HepG2 (cell line): Measurements from ENCODE around the gene MBD3. TPM values are rescaled to one million over a fixed set of nuclear protein-coding genes. Genes with fewer than 3 reads are reported as not detected.

Source experiments
- BHLHE40 ChIP-seq: IDR thresholded peaks from 2 replicates; pipeline ENCODE4 v1.6.1; 2011; ENCODE audit warnings: low read length, improper control_type of control experiment
- ESRRA ChIP-seq: sonication (generic); formaldehyde crosslinking; IDR thresholded peaks from 2 replicates; pipeline ENCODE4 v1.5.1; 2020; ENCODE audit warnings: mild to moderate bottlenecking, low read depth, missing genetic modification reagents
- HOXA9 ChIP-seq: sonication (generic); formaldehyde crosslinking; IDR thresholded peaks from 2 replicates; pipeline ENCODE4 v1.8.1; 2022; ENCODE audit warnings: missing genetic modification reagents, mild to moderate bottlenecking, moderate library complexity, borderline replicate concordance
- KLF15 ChIP-seq: sonication (generic); formaldehyde crosslinking; IDR thresholded peaks from 2 replicates; pipeline ENCODE4 v1.8.1; 2023; ENCODE audit warnings: borderline replicate concordance, mild to moderate bottlenecking, inconsistent platforms, missing genetic modification reagents, mixed read lengths
- MAFF ChIP-seq: IDR thresholded peaks from 2 replicates; pipeline ENCODE4 v1.6.1; 2011; ENCODE audit warnings: low read depth, low read length, improper control_type of control experiment
- ZFYVE20 ChIP-seq: sonication (generic); formaldehyde crosslinking; IDR thresholded peaks from 2 replicates; pipeline ENCODE4 v1.8.0; 2023; ENCODE audit warnings: low read depth, mild to moderate bottlenecking, moderate library complexity, missing genetic modification reagents, borderline replicate concordance
- ZNF558 ChIP-seq: sonication (generic); formaldehyde crosslinking; IDR thresholded peaks from 2 replicates; pipeline ENCODE4 v1.9.0; 2022; ENCODE audit warnings: mild to moderate bottlenecking, missing genetic modification reagents, borderline replicate concordance
- ZNF670 ChIP-seq: sonication (generic); formaldehyde crosslinking; IDR thresholded peaks from 2 replicates; pipeline ENCODE4 v1.8.0; 2022; ENCODE audit warnings: mild to moderate bottlenecking, missing genetic modification reagents, borderline replicate concordance
- ZNF724P ChIP-seq: sonication (generic); formaldehyde crosslinking; IDR thresholded peaks from 2 replicates; pipeline ENCODE4 v1.8.0; 2022; ENCODE audit warnings: missing genetic modification reagents, borderline replicate concordance
- polyA plus RNA-seq, 8 experiments: library from polyadenylated mRNA; depleted of rRNA in 3 of 8; stranded (reverse) in 7 of 8; unstranded in 1 of 8; fragments of >200 nt; fragmentation: Illumina TruSeq in 4 of 8; extraction: Trizol in 4 of 8; gene quantifications; 2 replicates each; pipeline versions ENCODE4 v1.2.1 to v1.2.3, GENCODE V29; 2011 to 2016; ENCODE audit warnings: low read depth in 4 of 8, missing spikeins in 1 of 8, mixed read lengths in 1 of 8; ENCODE audit not compliant: insufficient read depth in 1 of 8
- total RNA-seq, 5 experiments: library from RNA; depleted of rRNA; stranded (reverse); fragments of >200 nt; fragmentation: Illumina TruSeq; extraction: Trizol; gene quantifications; 2 replicates each; pipeline ENCODE4 v1.2.3, GENCODE V29; 2016; ENCODE audit warnings: low read depth in 1 of 5
- TF ChIP-seq, protein P1 (sequence below): sonication (generic); formaldehyde crosslinking; IDR thresholded peaks from 2 replicates; pipeline ENCODE4 v1.4.0; 2020; ENCODE audit warnings: missing genetic modification reagents
- TF ChIP-seq, protein P2 (sequence below), 2 experiments: IDR thresholded peaks; 2 replicates each; pipeline ENCODE4 v1.6.1; 2011 to 2012; ENCODE audit warnings: low read length in 2 of 2, borderline replicate concordance in 1 of 2, low read depth in 1 of 2, mild to moderate bottlenecking in 1 of 2, moderate library complexity in 1 of 2
- TF ChIP-seq, protein P3 (sequence below): sonication (generic); formaldehyde crosslinking; IDR thresholded peaks from 2 replicates; pipeline ENCODE4 v1.5.0; 2020; ENCODE audit warnings: missing genetic modification reagents
- TF ChIP-seq, protein P4 (sequence below): sonication (generic); formaldehyde crosslinking; IDR thresholded peaks from 2 replicates; pipeline ENCODE4 v1.9.0; 2021; ENCODE audit warnings: mild to moderate bottlenecking, missing genetic modification reagents

MBD3 gene
- total and polyA plus RNA-seq, 2 of the 13 experiments (the other 11 are each of a cell fraction or from before 2014, with no cell fraction given): 21.2 to 76.9 TPM

DNA sequence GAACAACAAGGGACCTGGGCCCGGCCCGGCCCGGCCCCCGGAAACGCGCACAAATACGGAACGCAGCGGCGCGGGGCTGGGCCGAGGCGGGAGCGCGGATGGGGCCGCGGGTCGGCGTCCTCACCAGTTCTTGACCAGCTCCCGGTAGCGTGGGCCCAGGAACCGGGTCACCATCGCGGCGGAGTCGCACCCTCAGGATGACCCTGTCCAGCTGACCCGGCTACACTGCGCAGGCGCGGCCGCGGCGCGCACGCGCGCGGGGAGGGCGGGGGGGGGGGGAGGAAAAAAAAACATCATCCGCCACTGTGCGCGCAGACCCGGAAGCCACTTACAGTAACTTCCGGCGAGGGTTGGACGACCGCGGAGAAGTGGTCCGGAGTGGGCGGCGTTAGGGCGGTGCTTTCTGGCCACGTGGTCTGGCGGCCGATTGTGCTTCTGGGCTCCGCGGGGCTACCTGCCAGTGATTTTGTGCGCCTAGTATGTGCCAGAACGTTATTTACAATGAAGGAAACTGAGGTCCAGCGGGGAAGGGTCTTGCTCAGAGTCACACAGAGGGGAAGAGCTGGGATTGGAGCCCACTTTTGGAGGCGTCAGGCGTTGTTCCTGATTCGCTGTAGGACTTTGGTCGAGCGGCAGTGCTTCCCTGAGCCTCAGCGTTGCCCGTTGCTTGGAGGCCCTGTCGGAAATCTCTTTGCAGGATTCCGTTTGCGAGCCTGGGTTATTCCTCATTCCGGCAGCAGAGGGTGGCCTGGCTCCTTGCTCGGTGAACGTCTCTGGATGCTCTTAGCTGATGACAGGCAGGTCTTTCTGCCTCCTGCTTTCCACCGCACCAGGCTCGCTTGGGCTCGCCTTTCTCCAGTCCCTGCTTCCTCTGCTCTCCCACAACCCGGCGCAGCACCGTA, 12.8 kb upstream of the MBD3 start, which contains the start of gene UQCR11 (continued):
- TF ChIP-seq, protein P1, sequence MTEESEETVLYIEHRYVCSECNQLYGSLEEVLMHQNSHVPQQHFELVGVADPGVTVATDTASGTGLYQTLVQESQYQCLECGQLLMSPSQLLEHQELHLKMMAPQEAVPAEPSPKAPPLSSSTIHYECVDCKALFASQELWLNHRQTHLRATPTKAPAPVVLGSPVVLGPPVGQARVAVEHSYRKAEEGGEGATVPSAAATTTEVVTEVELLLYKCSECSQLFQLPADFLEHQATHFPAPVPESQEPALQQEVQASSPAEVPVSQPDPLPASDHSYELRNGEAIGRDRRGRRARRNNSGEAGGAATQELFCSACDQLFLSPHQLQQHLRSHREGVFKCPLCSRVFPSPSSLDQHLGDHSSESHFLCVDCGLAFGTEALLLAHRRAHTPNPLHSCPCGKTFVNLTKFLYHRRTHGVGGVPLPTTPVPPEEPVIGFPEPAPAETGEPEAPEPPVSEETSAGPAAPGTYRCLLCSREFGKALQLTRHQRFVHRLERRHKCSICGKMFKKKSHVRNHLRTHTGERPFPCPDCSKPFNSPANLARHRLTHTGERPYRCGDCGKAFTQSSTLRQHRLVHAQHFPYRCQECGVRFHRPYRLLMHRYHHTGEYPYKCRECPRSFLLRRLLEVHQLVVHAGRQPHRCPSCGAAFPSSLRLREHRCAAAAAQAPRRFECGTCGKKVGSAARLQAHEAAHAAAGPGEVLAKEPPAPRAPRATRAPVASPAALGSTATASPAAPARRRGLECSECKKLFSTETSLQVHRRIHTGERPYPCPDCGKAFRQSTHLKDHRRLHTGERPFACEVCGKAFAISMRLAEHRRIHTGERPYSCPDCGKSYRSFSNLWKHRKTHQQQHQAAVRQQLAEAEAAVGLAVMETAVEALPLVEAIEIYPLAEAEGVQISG (CRISPR knock-in tag): peak; percentile 51; the same call in 1 of the 2 replicates
- TF ChIP-seq KLF15 (CRISPR knock-in tag): no peak
- TF ChIP-seq, protein P2, sequence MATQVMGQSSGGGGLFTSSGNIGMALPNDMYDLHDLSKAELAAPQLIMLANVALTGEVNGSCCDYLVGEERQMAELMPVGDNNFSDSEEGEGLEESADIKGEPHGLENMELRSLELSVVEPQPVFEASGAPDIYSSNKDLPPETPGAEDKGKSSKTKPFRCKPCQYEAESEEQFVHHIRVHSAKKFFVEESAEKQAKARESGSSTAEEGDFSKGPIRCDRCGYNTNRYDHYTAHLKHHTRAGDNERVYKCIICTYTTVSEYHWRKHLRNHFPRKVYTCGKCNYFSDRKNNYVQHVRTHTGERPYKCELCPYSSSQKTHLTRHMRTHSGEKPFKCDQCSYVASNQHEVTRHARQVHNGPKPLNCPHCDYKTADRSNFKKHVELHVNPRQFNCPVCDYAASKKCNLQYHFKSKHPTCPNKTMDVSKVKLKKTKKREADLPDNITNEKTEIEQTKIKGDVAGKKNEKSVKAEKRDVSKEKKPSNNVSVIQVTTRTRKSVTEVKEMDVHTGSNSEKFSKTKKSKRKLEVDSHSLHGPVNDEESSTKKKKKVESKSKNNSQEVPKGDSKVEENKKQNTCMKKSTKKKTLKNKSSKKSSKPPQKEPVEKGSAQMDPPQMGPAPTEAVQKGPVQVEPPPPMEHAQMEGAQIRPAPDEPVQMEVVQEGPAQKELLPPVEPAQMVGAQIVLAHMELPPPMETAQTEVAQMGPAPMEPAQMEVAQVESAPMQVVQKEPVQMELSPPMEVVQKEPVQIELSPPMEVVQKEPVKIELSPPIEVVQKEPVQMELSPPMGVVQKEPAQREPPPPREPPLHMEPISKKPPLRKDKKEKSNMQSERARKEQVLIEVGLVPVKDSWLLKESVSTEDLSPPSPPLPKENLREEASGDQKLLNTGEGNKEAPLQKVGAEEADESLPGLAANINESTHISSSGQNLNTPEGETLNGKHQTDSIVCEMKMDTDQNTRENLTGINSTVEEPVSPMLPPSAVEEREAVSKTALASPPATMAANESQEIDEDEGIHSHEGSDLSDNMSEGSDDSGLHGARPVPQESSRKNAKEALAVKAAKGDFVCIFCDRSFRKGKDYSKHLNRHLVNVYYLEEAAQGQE (IDR thresholded peaks at IDR 0.05; ENCODE audit: borderline replicate concordance in 1 of 2, low read depth in 1 of 2, low read length in 2 of 2): 0 out of 4 replicates have a peak, but pooled peaks of 1 of the 2 experiments have one; percentile 7
- TF ChIP-seq ZFYVE20 (CRISPR knock-in tag): 0 out of 2 replicates have a peak, but pooled peaks have one; percentile 9
- TF ChIP-seq ZNF724P: peak; percentile 73; the same call in 1 of the 2 replicates
- TF ChIP-seq HOXA9 (CRISPR knock-in tag): no peak
- TF ChIP-seq BHLHE40: no peak
- no peak; the same call in 1 of the 2 replicates for TF ChIP-seq ESRRA (CRISPR knock-in tag)
- TF ChIP-seq ZNF558 (CRISPR knock-in tag): no peak; the same call in 1 of the 2 replicates
- TF ChIP-seq, protein P3, sequence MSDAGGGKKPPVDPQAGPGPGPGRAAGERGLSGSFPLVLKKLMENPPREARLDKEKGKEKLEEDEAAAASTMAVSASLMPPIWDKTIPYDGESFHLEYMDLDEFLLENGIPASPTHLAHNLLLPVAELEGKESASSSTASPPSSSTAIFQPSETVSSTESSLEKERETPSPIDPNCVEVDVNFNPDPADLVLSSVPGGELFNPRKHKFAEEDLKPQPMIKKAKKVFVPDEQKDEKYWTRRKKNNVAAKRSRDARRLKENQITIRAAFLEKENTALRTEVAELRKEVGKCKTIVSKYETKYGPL: no peak
- peak; percentile 87; the same call in 1 of the 2 replicates for TF ChIP-seq ZNF670
- TF ChIP-seq, protein P4, sequence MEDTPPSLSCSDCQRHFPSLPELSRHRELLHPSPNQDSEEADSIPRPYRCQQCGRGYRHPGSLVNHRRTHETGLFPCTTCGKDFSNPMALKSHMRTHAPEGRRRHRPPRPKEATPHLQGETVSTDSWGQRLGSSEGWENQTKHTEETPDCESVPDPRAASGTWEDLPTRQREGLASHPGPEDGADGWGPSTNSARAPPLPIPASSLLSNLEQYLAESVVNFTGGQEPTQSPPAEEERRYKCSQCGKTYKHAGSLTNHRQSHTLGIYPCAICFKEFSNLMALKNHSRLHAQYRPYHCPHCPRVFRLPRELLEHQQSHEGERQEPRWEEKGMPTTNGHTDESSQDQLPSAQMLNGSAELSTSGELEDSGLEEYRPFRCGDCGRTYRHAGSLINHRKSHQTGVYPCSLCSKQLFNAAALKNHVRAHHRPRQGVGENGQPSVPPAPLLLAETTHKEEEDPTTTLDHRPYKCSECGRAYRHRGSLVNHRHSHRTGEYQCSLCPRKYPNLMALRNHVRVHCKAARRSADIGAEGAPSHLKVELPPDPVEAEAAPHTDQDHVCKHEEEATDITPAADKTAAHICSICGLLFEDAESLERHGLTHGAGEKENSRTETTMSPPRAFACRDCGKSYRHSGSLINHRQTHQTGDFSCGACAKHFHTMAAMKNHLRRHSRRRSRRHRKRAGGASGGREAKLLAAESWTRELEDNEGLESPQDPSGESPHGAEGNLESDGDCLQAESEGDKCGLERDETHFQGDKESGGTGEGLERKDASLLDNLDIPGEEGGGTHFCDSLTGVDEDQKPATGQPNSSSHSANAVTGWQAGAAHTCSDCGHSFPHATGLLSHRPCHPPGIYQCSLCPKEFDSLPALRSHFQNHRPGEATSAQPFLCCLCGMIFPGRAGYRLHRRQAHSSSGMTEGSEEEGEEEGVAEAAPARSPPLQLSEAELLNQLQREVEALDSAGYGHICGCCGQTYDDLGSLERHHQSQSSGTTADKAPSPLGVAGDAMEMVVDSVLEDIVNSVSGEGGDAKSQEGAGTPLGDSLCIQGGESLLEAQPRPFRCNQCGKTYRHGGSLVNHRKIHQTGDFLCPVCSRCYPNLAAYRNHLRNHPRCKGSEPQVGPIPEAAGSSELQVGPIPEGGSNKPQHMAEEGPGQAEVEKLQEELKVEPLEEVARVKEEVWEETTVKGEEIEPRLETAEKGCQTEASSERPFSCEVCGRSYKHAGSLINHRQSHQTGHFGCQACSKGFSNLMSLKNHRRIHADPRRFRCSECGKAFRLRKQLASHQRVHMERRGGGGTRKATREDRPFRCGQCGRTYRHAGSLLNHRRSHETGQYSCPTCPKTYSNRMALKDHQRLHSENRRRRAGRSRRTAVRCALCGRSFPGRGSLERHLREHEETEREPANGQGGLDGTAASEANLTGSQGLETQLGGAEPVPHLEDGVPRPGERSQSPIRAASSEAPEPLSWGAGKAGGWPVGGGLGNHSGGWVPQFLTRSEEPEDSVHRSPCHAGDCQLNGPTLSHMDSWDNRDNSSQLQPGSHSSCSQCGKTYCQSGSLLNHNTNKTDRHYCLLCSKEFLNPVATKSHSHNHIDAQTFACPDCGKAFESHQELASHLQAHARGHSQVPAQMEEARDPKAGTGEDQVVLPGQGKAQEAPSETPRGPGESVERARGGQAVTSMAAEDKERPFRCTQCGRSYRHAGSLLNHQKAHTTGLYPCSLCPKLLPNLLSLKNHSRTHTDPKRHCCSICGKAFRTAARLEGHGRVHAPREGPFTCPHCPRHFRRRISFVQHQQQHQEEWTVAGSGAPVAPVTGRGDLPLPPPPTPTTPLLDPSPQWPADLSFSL: no peak
- no peak for TF ChIP-seq MAFF
